Caki2 (cell line): ENCODE measurements around the gene CABP5. TPM values are rescaled to one million over a fixed set of nuclear protein-coding genes. Genes with fewer than 3 reads are reported as not detected.
"Not testable (repeated sequence)": the region's sequence is repeated elsewhere in the genome, so short reads cannot be mapped to it uniquely, and the experiment has no call there.

Experiments
- DNase-seq: peaks from one replicate; pipeline ENCODE4 v3.0.0-alpha.2; 2015; ENCODE audit warnings: low read depth
- in situ Hi-C: cut with HindIII; loops from 2 replicates; pipeline ENCODE4 v1.10.0; 2016; ENCODE audit warnings: low sequenced_read_pairs, low pct_unique_long_range_greater_than_20kb, mixed read lengths
- total RNA-seq: library from RNA; depleted of rRNA; stranded (reverse); fragments of >200 nt; shearing (Covaris generic); gene quantifications from 2 replicates; pipeline ENCODE4 v1.2.3, GENCODE V29; 2014; ENCODE audit warnings: low replicate concordance; rRNA removed

Gene CABP5
- not detected in 2 replicates for total RNA-seq

DNA sequence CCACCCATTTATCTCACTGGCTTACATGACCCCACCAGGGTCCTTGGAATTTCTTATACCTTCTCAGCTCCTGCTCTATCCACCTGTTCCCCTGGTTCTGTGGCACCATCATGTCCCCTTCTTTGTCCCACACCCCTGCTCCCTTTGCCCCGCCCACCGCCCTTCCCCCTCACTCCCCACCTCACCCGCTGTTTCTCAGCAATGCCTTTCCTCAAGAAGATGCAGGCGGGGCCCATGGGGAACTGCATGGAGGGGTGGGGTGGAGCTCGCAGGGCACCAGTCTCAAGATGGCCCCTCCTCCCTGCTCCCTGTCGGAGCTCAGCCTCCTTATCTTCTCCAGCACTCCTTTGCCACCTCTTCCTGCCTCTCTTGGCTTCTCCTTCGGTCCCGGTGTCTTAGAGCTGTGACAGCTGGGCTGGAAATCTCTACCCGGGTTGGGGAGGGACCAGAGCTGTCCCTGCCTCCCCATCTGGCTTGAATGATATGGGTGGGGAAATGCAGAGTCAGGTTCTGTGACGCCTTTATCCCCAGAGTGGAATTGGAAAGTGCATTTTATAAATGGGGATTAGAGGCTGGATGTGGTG is at the start of gene CABP5:
Gene CABP5 (minus strand): TSS at position 405 of the 584 bp plus-strand sequence. CDS start 157 bp downstream, at position 248.
- DNase-seq, result no peak
- in situ Hi-C loops, result no loop called here

DNA sequence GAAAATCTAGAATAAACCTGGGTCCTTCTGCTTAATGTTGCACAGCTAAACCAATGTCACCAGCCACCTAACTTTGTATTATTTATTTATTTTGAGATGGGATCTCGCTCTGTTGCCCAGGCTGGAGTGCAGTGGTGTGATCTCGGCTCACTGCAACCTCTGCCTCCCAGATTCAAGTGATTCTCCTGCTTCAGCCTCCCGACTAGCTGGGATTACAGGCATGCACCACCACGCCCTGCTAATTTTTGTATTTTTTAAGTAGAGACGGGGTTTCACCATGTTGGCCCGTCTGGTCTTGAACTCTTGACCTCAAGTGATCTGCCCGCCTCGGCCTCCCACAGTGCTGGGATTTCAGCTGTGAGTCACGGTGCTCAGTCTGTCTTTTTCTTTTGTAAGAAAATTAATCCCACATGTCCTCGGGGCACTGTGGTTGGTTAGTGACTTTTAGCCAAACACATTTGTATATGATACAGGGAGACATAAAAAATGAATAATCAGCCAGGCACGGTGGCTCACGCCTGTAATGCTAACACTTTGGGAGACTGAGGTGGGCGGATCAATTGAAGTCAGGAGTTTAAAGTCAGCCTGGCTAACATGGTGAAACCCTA is 47.3 kb upstream of the CABP5 start:
- DNase-seq, in situ Hi-C loops: not testable (repeated sequence)

DNA sequence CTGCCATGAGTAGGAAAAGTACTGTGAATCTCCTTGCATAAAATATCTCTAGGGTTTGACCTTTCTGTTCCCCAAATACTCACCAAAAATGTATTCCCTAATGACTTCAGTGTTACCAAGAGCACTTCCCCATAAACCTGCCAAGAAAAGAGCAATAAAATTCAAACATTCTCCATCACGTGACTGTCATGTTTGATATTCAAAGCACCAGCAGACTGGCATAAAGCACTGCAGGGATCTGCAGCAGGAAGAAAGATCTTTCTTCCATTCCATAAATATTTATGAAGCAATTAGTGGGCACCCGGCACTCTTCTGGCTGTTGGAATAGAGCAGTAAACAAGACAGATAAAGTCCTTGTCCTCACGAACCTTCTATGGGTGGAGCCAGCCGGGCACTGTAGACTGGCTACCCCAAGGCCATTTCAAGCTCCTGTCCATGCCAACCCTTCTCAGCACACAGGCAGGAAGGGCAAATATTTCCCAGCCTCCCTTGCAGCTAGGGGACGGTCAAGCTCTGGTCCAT is 46.5 kb upstream of the CABP5 start:
- in situ Hi-C loops, result no loop called here
- DNase-seq, result no peak

DNA sequence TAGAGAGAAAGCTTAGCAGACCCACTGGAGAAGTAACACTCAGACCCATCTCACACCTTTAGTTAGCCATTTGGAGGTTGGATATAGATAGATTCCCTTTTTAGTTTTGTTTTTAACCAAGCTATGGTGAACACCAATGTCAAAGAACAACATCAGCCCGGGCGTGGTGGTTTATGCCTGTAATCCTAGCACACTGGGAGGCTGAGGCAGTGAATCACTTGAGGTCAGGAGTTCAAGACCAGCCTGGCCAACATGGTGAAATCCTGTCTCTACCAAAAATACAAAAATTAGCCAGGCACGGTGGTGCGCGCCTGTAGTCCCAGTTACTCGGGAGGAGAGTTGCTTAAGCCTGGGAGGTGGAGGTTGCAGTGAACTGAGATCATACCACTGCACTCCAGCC is 45.1 kb upstream of the CABP5 start:
- DNase-seq, in situ Hi-C loops: not testable (repeated sequence)

DNA sequence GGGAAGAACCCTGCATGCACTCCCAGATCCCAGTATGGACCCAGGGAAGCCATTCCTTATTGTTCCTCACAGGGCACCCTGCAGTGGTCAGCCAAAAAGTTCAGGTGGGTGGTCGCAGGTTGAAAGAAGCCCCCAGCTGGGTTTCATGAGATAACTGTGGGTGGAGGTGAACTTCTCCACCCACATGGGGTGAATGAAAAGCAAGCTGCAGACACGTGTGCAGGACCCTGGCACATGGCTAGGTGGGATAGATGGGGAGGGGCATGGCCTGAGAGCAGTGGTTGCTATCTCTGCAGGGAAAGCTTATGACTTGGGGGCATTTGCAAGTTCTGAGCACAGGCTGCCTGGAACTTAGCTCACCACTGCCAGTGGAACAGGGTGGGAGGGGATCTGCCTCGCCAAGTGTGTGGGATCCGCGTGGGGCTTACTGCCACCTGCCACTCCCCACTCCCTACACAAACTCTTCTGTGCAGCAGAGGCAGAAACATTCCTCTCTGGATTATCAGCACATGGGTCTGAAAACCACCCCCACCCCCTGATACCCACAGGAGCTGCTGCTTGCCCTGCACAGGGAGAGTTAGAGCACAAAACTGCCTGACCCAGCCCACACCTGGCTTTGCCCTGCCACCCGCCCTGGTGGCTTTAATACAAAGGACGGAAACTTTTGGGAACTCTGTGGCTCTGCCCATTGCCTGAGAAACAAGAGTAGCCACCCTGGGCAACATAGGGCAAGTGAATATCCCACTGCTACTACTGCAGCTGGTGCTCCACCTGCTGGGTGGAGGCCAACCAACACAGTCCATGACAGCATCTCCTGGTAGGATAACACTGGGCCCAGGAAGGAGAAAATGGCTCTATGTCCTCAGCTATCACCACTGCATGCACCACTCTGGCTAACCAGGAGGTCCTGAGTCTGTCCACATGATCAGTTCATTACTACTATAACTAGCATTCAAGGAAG is 42.3 kb upstream of the CABP5 start:
- no peak for DNase-seq
- in situ Hi-C loops, result no loop called here

DNA sequence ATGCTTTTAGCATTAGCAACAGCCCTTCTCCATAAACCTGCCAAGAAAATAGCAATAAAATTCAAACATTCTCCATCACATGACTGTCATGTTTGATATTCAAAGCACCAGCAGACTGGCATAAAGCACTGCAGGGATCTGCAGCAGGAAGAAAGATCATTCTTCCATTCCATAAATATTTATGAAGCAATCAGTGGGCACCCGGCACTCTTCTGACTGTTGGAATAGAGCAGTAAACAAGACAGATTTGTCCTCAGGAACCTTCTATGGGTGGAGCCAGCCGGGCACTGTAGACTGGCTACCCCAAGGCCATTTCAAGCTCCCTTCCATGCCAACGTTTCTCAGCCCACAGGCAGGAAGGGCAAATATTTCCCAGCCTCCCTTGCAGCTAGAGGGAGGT is 41.2 kb upstream of the CABP5 start:
- in situ Hi-C loops, result no loop called here
- DNase-seq, result no peak

DNA sequence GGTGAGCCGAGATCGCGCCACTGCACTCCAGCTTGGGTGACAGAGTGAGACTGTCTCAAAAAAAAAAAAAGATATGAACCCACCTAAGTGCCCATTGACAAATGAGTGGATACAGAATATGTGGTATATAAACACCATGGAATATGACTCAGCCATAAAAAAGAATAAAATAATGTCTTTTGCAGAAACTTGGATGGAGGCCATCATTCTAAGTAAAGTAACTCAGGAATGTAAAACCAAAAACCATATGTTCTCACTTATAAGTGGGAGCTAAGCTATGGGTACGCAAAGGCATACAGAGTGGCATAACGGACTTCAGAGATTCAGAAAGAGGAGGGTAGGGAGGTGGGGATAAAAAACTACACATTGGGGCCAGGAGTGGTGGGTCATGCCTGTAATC is 37.2 kb upstream of the CABP5 start:
- no peak for DNase-seq
- in situ Hi-C loops, result no loop called here

DNA sequence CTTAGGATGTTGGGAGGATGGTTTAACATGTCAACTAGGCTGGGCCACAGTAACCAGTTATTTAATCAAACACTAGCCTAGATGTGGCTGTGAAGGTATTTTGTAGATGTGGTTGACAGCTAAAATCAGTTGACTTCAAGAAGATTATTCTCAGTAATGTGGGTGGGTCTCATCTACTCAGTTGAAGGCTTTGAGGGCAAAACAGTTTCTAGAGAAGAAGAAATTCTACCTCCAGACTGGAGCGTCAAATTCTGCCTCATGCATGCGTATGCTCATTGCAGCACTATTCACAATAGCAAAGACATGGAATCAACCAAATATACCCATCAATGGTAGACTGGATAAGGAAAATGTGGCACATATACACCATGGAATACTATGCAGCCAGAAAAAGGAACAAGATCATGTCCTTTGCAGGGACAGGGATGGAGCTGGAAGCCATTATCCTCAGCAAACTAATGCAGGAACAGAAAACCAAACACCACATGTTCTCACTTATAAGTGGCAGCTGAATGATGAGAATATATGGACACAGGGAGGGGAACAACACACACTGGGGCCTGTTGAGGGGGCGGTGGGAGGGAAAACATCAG is 26.4 kb upstream of the CABP5 start:
- DNase-seq, in situ Hi-C loops: not testable (repeated sequence)

DNA sequence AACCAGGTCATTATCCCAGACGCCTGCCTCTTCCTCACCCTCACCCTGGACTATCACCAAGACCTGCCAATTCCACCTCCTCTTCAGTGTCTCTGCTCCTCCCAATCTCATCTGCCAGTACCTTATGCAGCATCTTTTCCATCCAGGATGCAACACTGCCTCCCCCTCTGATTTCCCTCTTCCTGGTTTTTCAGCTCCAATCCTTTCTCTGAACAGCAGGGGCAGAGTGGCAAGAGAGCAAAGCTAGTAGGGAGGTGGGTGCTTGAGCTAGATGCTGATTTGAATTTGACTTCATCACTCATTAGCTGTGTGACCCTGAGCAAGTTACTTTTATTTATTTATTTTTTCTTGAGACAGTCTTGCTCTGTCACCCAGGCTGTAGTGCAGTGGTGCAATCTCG is 25.6 kb upstream of the CABP5 start:
- DNase-seq, result no peak
- in situ Hi-C loops, result no loop called here

DNA sequence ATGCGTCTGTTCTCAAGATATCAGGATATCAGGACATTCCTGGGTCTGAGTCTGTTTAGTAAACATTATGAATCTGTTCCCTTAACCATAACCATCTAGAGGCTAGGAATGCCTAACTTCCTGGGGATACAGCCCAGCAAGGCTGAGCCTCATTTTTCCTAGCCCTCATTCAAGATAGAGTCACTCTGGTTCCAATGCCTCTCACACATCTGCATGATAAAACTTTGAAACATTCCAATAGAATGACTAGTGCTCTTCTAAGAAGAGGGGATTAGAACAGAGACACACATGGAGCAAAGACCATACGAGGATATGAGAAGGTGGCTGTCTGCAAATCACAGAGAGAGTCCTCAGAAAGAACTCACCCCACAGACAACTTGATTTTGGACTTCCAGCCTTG is 20.6 kb upstream of the CABP5 start:
- in situ Hi-C loops, result no loop called here
- no peak for DNase-seq

DNA sequence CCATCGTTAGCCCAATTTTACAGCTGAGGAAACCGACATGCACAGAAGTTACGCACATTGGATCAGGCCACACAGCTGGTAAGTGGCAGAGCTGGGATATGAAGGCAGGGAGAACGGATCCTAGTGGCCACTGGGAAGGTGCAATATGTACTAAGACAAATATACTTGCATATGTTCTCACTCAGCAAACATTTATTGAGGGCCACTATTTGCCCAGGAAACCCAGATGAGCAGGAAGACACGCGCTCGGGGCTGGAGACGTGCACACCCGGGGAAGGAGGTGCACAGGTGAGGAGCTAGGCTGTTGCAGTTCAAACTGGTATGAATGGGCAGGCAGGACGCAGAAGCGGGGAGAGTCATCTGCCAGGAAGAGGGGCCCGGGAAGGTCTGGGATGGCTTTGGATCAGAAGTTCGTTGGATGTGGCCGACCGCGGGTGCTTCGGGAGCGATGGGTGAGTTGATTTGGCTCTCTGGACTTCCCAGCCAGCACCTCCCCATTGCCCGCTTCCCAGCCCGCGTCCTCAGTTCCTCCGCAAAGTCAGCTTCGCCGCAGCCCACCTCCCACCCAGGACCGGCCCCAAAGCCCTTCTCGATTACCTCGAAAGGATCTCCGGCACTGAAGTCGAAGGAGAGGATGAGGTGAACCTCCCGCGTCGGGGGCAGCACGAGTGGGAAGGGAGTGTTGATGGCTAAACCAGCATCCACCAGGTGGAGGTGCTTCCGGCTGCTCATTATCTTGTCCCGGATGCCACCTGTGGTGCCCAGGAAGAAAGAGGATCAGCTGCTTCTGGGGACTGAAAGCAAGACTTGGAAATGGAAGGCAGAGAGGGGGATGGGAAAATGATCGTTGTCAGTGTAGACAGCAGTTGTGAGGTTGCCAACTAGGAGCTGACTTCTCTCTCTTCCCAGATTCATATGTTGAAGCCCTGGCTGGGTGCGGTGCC is 17.8 kb upstream of the CABP5 start:
- in situ Hi-C loops, result no loop called here

DNA sequence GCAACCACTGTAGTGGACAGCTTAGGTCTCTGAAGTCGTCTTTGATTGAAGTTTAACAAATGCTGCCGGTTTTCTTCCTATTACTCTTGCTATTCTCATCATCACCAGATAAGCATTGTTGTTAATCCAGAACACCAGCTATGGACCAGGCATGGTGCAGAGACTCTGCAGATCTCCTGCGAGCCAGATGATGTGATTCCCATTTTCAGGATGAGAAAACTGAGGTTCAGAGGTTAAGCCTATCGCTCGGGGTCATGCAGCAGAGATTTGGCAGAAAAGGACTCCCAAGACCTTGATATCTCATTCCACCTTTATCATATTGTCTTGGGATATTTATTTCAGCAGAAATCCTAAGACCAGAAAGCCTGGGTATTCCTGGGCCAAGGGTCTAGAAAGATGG is 16.5 kb upstream of the CABP5 start:
- no peak for DNase-seq
- in situ Hi-C loops, result no loop called here

More for the DNA sequence above, 17.8 kb upstream of the CABP5 start:
- DNase-seq, result no peak

DNA sequence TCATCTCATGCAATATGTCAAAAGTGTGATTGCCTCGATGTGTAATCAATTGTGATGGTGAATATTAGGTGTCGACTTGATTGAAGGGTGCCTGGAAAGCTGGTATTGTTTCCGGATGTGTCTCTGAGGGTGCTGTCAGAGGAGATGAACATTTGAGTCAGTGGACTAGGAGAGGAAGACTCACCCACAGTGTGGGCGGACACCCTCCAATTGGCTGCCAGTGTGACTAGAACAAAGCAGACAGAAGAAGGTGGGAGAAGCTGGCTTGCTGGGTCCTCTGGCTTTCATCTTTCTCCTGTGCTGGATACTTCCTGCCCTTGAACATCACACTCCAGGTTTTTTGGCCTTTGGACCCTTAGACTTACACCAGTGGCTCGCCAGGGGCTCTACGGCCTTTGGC is 15.5 kb upstream of the CABP5 start:
- DNase-seq, result no peak
- in situ Hi-C loops, result no loop called here

DNA sequence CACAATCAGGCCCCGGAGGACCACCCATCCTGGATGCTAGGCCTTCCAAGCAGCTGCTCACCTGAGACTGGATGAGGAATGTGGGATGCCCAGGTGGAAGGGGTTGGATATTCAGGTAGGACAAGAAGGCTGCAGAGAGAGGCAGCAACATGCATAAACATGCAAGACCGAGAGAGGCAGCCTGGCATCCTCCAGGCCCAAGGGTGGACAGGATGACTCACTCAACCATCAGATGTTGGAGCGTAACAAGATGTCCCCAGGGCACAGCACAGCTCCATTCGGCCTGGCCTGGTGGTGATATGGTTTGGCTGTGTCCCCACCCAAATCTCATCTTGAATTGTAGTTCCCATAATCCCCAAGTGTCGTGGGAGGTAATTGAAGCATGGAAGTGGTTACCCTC is 10.0 kb upstream of the CABP5 start:
- in situ Hi-C loops, result no loop called here
- DNase-seq, result no peak

DNA sequence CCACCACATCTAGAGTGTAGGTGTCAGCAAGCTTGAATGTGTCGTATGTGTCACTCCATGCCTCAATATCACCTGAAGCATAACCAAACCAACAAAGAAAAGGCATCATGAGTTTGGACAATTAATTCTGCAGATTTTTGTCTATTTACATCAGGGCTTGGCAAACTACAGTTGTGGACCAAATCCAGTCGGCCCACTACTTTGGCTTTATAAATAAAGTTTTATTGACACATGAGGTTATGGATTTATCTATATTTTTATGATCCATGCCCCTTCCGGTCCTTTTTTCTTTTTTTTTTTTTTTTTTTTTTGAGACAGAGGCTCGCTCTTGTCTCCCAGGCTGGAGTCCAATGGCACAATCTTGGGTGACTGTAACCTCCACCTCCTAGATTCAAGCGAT is 9.2 kb upstream of the CABP5 start:
- in situ Hi-C loops, result no loop called here
- DNase-seq, result no peak

DNA sequence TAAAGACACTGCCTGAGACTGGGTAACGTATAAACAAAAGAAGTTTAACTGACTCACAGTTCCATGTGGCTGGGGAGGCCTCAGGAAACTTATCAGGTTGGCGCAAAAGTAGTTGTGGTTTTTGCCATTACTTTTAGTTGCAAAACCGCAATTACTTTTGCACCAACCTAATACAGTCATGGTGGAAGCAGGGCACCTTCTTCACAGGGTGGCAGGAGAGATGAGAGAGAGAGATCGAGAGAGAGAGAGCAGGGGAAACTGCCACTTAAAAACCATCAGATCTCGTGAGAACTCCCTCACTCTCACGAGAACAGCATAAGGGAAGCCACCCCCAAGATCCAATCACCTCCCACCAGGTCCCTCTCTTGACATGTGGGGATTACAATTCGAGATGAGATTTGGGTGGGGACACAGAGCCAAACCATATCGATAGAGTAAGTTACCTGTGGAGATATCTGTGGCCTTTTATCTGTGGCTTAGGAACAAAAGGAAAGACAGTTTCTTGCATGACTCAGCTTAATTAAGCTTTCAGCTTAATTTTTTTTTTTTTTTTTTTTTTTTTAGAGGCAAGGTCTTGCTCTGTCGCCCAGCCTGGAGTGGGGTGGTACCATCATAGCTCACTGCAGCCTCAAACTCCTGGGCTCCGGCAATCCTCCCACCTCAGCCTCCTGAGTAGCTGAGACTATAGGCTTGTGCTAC is 7.6 kb upstream of the CABP5 start:
- no peak for DNase-seq
- in situ Hi-C loops, result no loop called here

DNA sequence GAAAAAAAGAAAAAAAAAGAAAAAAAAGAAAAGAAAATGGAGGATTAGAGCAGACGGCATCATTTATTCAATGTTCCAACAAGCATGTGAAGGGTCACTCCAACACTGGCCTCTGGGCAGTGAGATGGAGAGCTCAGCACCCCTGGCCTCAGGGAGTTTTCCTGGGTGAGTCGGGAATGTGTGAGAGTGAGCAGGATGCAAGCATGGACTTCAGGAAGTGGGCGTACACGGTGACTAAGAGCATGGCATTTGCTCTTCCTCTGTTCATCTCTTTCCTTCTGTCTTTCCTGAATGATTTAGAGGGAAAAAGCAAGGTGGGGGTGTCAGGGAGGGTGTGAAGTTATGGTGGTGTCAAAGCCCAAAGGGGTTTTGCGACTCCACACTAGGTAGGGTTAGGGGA is 682 bp upstream of the CABP5 start:
- in situ Hi-C loops, result no loop called here
- no peak for DNase-seq
